Fibroblast of the aortic adventitia (primary cell): ENCODE data around the gene TMEM61. TPM values are rescaled to one million over a fixed set of nuclear protein-coding genes. Genes with fewer than 3 reads are reported as not detected.

Source experiments
- DNase-seq: peaks from one replicate; pipeline ENCODE4 v3.0.0-alpha.2; 2010; ENCODE audit warnings: low read depth
- H3K4me3 ChIP-seq: 2 replicates; pipeline ENCODE4 v1.5.1; 2011; ENCODE audit warnings: low read depth, mild to moderate bottlenecking, control low read depth, low read length, moderate library complexity
- total RNA-seq: library from RNA; depleted of rRNA; stranded (reverse); fragments of >200 nt; gene quantifications from 2 replicates; pipeline ENCODE4 v1.2.3, GENCODE V29; 2012; ENCODE audit warnings: low replicate concordance
- TF ChIP-seq, protein P1 (sequence below): IDR thresholded peaks from 2 replicates; pipeline ENCODE4 v1.5.1; 2011; ENCODE audit warnings: mild to moderate bottlenecking, low read length, control low read depth, inconsistent platforms; ENCODE audit not compliant: insufficient read depth

TMEM61 gene
- total RNA-seq, 1 donor = 0.18 TPM

DNA sequence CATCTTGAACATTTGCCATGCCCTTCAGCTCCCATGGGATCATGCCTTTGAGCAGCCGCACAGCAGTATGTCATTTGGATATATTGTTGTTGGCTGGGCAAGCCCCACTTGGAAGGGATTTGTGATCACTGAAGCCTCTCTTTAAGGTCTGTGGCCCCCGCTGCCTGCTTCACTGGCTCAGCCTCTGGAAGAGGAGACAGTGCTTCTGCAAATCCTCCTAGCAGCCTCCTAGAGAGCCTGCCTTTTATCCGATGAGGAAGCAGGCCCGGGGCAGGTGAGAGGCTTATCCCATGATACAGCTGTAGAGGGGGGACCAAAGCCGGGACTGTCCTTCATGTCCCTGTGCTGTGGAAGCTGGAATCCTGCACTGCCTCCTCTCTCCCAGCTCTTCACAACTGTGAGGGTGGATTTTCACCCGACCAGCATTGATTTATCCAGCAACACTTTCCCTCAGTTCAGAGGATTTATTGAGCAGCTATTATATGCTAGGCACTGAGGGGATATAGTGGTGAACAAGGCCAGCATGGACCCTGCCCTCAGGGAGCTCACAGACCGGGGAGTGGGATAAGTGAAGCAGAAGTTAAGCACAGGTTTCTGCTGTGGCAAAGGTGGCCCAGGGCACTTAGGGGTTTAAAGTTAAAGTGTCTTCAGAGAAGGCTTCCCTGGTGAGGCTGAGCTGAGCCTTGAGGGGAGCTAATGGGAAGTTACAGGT lies 3.9 kb downstream of the TMEM61 start:
- H3K4me3 ChIP-seq = no peak overlapping the region
- TF ChIP-seq, protein P1, sequence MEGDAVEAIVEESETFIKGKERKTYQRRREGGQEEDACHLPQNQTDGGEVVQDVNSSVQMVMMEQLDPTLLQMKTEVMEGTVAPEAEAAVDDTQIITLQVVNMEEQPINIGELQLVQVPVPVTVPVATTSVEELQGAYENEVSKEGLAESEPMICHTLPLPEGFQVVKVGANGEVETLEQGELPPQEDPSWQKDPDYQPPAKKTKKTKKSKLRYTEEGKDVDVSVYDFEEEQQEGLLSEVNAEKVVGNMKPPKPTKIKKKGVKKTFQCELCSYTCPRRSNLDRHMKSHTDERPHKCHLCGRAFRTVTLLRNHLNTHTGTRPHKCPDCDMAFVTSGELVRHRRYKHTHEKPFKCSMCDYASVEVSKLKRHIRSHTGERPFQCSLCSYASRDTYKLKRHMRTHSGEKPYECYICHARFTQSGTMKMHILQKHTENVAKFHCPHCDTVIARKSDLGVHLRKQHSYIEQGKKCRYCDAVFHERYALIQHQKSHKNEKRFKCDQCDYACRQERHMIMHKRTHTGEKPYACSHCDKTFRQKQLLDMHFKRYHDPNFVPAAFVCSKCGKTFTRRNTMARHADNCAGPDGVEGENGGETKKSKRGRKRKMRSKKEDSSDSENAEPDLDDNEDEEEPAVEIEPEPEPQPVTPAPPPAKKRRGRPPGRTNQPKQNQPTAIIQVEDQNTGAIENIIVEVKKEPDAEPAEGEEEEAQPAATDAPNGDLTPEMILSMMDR = no peak
- no peak for DNase-seq

DNA sequence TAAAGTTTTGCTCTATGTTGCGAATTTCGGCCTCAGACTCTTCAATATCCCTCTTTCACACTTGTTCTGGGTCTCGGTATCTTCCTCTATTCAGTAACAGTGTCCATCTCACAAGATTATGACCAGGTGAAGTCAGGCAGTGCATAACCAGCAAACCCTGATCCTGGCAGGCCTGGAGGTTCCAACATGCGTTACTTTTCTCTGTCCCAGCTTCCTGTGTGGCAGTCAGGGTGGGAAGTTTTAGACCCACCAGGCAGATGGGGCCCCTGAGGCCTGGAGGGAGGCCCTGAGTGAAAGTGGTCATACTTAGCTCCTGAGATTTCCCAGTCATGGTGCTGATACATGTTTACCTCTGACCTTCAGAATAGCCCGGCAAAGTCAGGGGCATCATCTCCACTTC lies 5.1 kb downstream of the TMEM61 start:
- no peak for DNase-seq
- H3K4me3 ChIP-seq = no peak overlapping the region
- TF ChIP-seq, protein P1 = no peak

DNA sequence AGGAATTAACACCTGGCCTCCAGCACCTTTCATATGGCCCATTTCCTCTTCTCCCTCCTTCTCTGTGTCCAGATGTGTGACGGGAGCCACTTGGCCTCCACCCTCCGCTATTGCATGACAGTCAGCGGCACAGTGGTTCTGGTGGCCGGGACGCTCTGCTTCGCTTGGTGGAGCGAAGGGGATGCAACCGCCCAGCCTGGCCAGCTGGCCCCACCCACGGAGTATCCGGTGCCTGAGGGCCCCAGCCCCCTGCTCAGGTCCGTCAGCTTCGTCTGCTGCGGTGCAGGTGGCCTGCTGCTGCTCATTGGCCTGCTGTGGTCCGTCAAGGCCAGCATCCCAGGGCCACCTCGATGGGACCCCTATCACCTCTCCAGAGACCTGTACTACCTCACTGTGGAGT lies 5.6 kb downstream of the TMEM61 start:
- DNase-seq = no peak
- no peak overlapping the region for H3K4me3 ChIP-seq
- TF ChIP-seq, protein P1 = no peak

DNA sequence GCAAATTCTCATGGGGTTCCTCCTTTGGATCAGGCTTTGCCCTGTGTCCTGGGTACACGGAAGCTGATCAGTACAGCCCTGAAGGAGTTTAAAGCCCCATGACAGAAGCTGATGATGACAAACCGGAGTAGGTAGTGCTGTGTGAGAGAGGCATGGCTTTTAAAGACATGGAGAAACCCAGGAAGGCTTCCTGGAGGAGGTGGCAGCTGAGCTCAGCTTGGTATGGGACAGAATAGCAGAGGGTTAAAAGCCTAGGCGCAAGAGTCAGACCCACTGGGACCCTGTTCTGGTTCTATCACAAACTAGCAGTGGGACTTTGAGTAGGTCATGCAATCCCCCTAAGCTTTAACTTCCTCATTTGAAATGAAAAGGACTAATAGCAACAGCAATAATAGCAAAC lies 6.1 kb downstream of the TMEM61 start:
- DNase-seq = no peak
- TF ChIP-seq, protein P1 = no peak
- no peak overlapping the region for H3K4me3 ChIP-seq

DNA sequence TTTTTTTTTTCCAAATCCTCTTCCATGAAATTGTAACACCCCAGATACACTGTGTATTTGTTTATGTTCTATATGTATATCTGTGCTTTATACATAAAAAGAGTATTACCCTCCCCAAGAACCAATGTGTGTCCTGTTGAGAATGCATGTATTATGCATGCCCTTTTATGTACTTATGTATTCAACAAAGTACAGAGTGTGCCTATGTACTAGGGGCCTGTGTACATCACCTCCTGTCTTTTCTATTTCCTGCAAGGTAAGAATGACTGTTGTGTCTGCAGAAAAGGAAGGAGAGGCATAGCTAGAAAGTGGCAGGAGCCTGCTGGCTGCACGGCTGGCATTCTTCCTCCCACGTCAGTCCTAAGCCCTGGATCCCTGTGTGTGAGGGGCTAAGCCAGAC lies 7.0 kb downstream of the TMEM61 start:
- H3K4me3 ChIP-seq = no peak overlapping the region
- TF ChIP-seq, protein P1 = no peak
- no peak for DNase-seq

DNA sequence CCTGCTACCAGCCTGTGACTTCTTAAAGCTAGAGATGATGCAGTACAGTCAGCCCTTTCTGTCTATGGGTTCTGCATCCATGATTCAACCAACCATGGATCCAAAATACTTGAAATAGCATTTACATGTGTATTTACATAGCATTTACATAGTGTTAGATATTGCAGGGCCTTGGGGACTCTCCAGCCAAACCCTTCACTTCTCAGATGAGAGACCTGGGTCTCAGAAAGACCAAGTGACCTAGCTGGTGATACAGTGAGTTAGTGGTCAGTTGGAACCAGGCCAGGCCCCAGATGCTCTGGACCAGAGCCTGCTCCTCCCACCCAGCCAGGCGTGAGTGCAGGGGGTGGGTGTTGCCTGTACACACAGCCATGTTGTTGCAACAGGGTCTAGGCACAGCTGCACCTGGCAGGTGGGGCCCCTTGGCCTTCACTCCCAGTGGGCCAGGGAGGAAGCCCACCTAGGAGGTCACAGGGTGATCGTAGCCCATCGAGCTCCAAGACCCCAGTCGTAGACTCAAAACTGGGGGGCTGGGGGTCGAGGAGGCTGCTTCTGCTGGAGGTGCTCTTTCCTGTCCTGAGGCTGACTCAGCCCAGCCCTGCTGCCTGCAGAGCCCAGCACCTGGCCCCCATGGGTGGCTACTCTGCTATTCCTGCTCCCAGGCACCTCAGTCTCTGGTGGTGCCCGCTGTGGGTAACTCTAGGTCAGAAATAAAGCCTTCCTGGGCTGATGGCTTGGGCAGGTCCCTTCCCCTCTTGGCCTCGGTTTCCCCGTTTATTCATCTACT lies 7.7 kb downstream of the TMEM61 start:
- TF ChIP-seq, protein P1 = no peak

More for the DNA sequence above, 7.7 kb downstream of the TMEM61 start:
- DNase-seq = peak; percentile 43
- no peak overlapping the region for H3K4me3 ChIP-seq
